Measurements from ENCODE around the gene NOMO2. TPM values are rescaled to one million over a fixed set of nuclear protein-coding genes. Genes with fewer than 3 reads are reported as not detected.

Gene NOMO2
- 100 to 1,000 TPM in 1 of 2 donors, 10 to 100 TPM in 1; 69.9 to 102 TPM for total RNA-seq

GRCh38 chr16:18561727-18562314 lies at the start of gene NOMO2:
NOMO2 (minus strand) TSS chr16:18562097; CDS start chr16:18562040, 57 bp downstream.

Small RNA genes lying within 50 kb of the gene (small RNA-seq; reads per million reads assigned to genes)
- 0 reads per million in 2 donors for gene MIR3179-3
- gene MIR3179-4 = 0 reads per million in 2 donors
- 0 reads per million in 2 donors for gene MIR3180-3
- 0 reads per million in 2 donors for gene MIR3670-3
- gene MIR3670-4 = 0 reads per million in 2 donors
- gene MIR6770-3 = 0 reads per million in 2 donors
- gene RF00019 = 0 reads per million in 2 donors

Other genes with a start within 250 kb of the NOMO2 start
- under 1 TPM in 1 of 2 donors, not detected in 1; 0.33 TPM for gene NPIPA8, start 225.4 kb downstream of the NOMO2 start, total RNA-seq
- gene RPS15A, start 228.2 kb upstream of the NOMO2 start, total RNA-seq = 100 to 1,000 TPM; 453 to 843 TPM
- 100 to 1,000 TPM; 401 to 524 TPM for gene ARL6IP1, start 239.5 kb upstream of the NOMO2 start, total RNA-seq